SU-DHL-6 (cell line): ENCODE results near the gene NCS1.

Experiments used
- H2AFZ ChIP-seq: fragments of 200-600 bp; sonication (generic); 2 replicates; pipeline ENCODE4 v1.6.1; 2014; ENCODE audit warnings: low read depth, mild to moderate bottlenecking, moderate library complexity, mixed read lengths, antibody characterized with exemption, low read length; ENCODE audit not compliant: severe bottlenecking
- H3F3A ChIP-seq: fragments of 200-600 bp; shearing (Covaris generic); 2 replicates; pipeline ENCODE4 v1.6.0; 2016; ENCODE audit warnings: antibody characterized with exemption, mild to moderate bottlenecking; ENCODE audit not compliant: insufficient read depth
- H3K27ac ChIP-seq: fragments of 200-600 bp; sonication (generic); 2 replicates; pipeline ENCODE4 v1.5.1; 2016; ENCODE audit warnings: low read depth, mild to moderate bottlenecking, low read length, moderate library complexity, mixed read lengths
- H3K27me3 ChIP-seq: fragments of 200-600 bp; sonication (generic), shearing (Covaris generic); 2 replicates; pipeline ENCODE4 v1.6.0; 2014; ENCODE audit warnings: mild to moderate bottlenecking, low read length
- H3K36me3 ChIP-seq: fragments of 200-600 bp; sonication (generic); 2 replicates; pipeline ENCODE4 v1.6.1; 2014; ENCODE audit warnings: mild to moderate bottlenecking, low read length, mixed read lengths
- H3K4me2 ChIP-seq: fragments of 300-600, 200-600 bp; shearing (Covaris generic), sonication (generic); 2 replicates; pipeline ENCODE4 v1.6.0; 2014; ENCODE audit warnings: low read length, low read depth, mild to moderate bottlenecking; ENCODE audit not compliant: poor library complexity, severe bottlenecking
- H3K4me3 ChIP-seq: fragments of 200-600 bp; sonication (generic); 2 replicates; pipeline ENCODE4 v1.5.1; 2014; ENCODE audit warnings: antibody characterized with exemption, low read length, mild to moderate bottlenecking, mixed read lengths; ENCODE audit not compliant: insufficient read depth, poor library complexity, severe bottlenecking
- H3K79me2 ChIP-seq: fragments of 200-600 bp; sonication (generic); 2 replicates; pipeline ENCODE4 v1.6.1; 2014; ENCODE audit warnings: mild to moderate bottlenecking, low read length, moderate library complexity; ENCODE audit not compliant: insufficient read depth
- H3K9ac ChIP-seq: fragments of 200-600 bp; sonication (generic); 2 replicates; pipeline ENCODE4 v1.7.0; 2014; ENCODE audit warnings: mild to moderate bottlenecking, low read length
- H3K9me2 ChIP-seq: fragments of 200-600 bp; sonication (generic); replicated peaks from 2 replicates; pipeline ENCODE4 v1.6.1; 2014; ENCODE audit warnings: low read length; ENCODE audit not compliant: insufficient read depth
- H3K9me3 ChIP-seq: fragments of 200-600 bp; sonication (generic); 2 replicates; pipeline ENCODE4 v1.6.1; 2014; ENCODE audit warnings: low read length, mixed read lengths; ENCODE audit not compliant: insufficient read depth
- H4K20me1 ChIP-seq: fragments of 200-600 bp; sonication (generic); 2 replicates; pipeline ENCODE4 v1.6.1; 2014; ENCODE audit warnings: low read depth, mild to moderate bottlenecking, antibody characterized with exemption, low read length, moderate library complexity, mixed read lengths
- EZH2phosphoT487 ChIP-seq: fragments of 200-600 bp; sonication (generic), shearing (Covaris generic); conservative IDR thresholded peaks from 2 replicates; pipeline ENCODE4 v1.6.1; 2018; ENCODE audit warnings: mild to moderate bottlenecking, antibody characterized with exemption, low read length, moderate library complexity, mixed read lengths
- TF ChIP-seq, protein P1 (sequence below): fragments of 200-600 bp; sonication (generic); IDR thresholded peaks from one replicate; pipeline ENCODE4 v1.5.1; 2017; ENCODE audit warnings: antibody characterized with exemption, mild to moderate bottlenecking, low read length, moderate library complexity; ENCODE audit not compliant: insufficient read depth, poor library complexity, severe bottlenecking

Gene NCS1

DNA sequence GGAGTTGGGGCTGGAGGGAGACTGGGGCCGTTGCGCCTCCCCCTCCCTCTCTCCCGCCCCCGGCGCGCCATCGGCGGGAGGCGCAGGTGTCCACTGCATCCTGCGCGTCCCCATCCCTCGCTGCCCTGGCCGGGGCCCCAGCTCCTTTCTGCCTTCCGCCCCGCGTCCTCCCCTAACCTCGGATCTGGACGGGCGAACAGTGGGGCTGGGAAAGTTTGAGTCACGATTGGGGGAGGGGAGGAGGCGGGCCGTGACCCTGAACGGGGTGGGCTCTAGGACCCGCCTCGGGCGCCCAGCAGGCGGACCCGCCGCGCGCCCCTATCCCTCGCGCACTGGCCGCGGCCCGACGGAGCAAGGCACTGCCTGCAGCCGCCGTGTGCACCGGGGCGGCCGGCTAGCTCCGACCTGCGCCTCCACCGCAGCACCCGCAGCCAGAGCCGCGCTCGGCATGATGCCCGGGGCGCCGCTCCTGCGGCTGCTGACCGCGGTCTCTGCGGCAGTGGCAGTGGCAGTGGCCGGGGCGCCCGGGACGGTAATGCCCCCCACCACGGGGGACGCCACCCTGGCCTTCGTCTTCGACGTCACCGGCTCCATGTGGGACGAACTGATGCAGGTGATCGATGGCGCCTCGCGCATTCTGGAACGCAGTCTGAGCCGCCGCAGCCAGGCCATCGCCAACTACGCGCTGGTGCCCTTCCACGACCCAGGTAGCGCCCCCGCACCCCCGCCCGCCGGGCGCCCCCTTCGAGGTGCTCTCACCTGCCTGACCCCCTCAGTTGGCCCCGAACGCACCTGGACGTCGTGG is 93.4 kb downstream of the NCS1 start, which contains the start of gene HMCN2:
TSS of gene HMCN2 (plus strand) at position 330 of the 805 bp plus-strand sequence. CDS start at position 449, 119 bp downstream.
- Histone ChIP-seq H4K20me1 (no peaks in the 10 kb centered on the region), H3K9ac (no peak within 1 kb of the TSS), H3K4me2 (no peak within 1 kb of the TSS), H3K4me3 (no peak within 1 kb of the TSS), H3K36me3 (no peaks in the 10 kb centered on the region), H3K9me2 (no peaks in the 10 kb centered on the region), H3K27me3 (no peaks in the 10 kb centered on the region), H3F3A (no peaks in the 10 kb centered on the region), H2AFZ (no peak within 1 kb of the TSS), H3K79me2 (no peaks in the 10 kb centered on the region), H3K9me3 (no peaks in the 10 kb centered on the region), H3K27ac (no peak within 1 kb of the TSS)
- no peak for TF ChIP-seq EZH2phosphoT487
- TF ChIP-seq, protein P1, sequence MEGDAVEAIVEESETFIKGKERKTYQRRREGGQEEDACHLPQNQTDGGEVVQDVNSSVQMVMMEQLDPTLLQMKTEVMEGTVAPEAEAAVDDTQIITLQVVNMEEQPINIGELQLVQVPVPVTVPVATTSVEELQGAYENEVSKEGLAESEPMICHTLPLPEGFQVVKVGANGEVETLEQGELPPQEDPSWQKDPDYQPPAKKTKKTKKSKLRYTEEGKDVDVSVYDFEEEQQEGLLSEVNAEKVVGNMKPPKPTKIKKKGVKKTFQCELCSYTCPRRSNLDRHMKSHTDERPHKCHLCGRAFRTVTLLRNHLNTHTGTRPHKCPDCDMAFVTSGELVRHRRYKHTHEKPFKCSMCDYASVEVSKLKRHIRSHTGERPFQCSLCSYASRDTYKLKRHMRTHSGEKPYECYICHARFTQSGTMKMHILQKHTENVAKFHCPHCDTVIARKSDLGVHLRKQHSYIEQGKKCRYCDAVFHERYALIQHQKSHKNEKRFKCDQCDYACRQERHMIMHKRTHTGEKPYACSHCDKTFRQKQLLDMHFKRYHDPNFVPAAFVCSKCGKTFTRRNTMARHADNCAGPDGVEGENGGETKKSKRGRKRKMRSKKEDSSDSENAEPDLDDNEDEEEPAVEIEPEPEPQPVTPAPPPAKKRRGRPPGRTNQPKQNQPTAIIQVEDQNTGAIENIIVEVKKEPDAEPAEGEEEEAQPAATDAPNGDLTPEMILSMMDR, result no peak

DNA sequence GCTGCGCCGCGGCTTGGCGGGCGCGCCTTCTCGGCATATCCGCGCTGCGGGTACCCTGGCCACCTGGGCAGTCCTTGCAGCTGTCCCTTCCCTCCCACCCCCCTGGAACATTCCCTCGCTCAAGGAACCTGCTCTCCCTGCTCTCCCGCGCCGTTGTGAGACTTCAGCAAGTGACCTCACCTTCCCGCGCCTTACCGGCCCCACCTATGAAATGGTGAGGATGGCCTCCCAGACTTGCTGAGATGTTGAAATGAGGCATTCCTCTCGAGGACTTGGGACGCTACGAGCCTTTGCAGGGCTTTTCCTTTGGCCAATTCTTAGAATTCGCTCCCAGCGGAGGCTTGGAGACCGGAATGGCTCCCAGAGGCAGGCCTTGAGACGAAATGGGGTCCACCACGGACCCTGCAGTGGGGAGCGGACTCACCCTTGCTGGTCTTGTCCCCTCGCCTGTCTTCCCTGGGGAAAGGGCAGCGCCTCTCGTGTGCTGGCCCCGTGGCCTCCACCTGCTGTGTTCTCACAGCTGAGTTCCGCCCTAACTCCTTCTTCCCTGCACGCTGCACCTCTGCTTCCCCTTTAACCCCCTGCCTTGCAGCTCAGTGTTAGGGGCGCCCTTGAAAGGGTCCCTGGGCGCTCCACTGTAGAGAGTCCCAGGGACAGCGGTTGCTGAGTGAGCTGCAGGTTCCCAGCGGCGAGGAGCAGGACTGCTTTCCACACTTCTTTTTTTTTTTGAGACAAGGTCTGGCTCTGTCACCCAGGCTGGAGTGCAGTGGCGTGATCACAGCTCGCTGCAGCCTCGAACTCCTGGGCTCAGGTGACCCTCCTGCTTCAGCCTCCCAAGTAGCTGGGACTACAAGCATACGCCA is 94.3 kb downstream of the NCS1 start:
- Histone ChIP-seq H3K4me2 (no peak overlapping the region), H3K79me2 (no peaks in the 10 kb centered on the region), H2AFZ (no peak overlapping the region), H4K20me1 (no peaks in the 10 kb centered on the region), H3K9me3 (no peaks in the 10 kb centered on the region), H3K9ac (no peak overlapping the region), H3K4me3 (no peak overlapping the region), H3K36me3 (no peaks in the 10 kb centered on the region), H3K9me2 (no peaks in the 10 kb centered on the region), H3F3A (no peaks in the 10 kb centered on the region), H3K27me3 (no peaks in the 10 kb centered on the region), H3K27ac (no peak overlapping the region)
- TF ChIP-seq, protein P1, result no peak
- TF ChIP-seq EZH2phosphoT487, result no peak

DNA sequence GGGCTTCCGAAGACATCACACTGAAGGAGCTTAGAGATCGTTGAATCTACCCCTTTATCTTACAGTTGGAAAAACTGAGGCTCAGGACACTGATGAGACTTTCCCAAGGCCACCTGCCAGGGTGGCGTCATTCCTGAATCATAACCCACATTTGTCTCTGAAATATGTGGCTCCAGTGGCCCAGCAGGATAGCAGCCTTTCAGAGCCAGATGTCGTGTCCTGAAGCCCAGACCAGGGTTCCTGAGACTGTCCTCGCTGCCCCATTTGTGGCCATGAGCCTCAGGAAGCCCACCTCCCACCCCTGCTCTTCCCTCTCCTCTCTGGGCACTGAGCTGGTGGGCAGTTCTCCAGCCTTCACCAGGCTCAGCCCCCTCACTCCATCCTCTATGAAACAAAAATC is 95.7 kb downstream of the NCS1 start:
- H3K27me3 ChIP-seq, result no peaks in the 10 kb centered on the region
- no peaks in the 10 kb centered on the region for H3K9me3 ChIP-seq
- TF ChIP-seq, protein P1, result no peak
- TF ChIP-seq EZH2phosphoT487, result no peak
- H2AFZ ChIP-seq, result no peak overlapping the region
- H3K27ac ChIP-seq, result no peak overlapping the region
- no peaks in the 10 kb centered on the region for H3K36me3 ChIP-seq
- H3K79me2 ChIP-seq, result no peaks in the 10 kb centered on the region
- no peaks in the 10 kb centered on the region for H3F3A ChIP-seq
- H4K20me1 ChIP-seq, result no peaks in the 10 kb centered on the region
- no peaks in the 10 kb centered on the region for H3K9me2 ChIP-seq
- H3K4me2 ChIP-seq, result no peak overlapping the region
- H3K4me3 ChIP-seq, result no peak overlapping the region
- no peak overlapping the region for H3K9ac ChIP-seq
